ENCODE data around the gene OR5K1.

DNA sequence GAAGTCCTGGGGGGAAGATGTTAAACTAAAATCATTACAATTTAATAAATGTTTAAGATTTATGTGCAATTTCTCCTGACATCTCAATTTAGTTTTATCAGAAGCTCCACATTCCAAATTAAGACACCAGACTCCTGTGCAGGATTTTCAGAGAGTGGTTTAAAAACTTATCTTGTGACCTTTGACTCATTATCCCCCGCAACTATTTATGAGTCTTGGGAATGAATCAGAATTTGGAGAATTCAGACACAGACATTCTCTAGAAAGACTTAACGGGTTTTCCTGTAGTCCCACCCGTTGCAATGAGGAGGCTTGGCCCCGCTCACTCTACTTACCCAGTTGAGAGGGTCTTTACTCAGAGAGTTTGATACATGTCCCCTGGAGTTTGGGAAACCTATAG lies 41.5 kb downstream of the OR5K1 start:
- TF ChIP-seq, protein P1, sequence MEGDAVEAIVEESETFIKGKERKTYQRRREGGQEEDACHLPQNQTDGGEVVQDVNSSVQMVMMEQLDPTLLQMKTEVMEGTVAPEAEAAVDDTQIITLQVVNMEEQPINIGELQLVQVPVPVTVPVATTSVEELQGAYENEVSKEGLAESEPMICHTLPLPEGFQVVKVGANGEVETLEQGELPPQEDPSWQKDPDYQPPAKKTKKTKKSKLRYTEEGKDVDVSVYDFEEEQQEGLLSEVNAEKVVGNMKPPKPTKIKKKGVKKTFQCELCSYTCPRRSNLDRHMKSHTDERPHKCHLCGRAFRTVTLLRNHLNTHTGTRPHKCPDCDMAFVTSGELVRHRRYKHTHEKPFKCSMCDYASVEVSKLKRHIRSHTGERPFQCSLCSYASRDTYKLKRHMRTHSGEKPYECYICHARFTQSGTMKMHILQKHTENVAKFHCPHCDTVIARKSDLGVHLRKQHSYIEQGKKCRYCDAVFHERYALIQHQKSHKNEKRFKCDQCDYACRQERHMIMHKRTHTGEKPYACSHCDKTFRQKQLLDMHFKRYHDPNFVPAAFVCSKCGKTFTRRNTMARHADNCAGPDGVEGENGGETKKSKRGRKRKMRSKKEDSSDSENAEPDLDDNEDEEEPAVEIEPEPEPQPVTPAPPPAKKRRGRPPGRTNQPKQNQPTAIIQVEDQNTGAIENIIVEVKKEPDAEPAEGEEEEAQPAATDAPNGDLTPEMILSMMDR (IDR thresholded peaks at IDR 0.05 in 2 of 3, conservative IDR thresholded peaks at IDR 0.05 in 1 of 3; ENCODE audit: borderline replicate concordance in 1 of 3, insufficient read depth in 1 of 3, low read depth in 2 of 3, low read length in 2 of 3), result no peak
- TF ChIP-seq SRF (IDR thresholded peaks at IDR 0.05; ENCODE audit: low read depth) (no peak), POLR2AphosphoS5 (IDR thresholded peaks at IDR 0.05; ENCODE audit: low read depth, low read length) (no peak), JUND (IDR thresholded peaks at IDR 0.05) (no peak), SP1 (IDR thresholded peaks at IDR 0.05; ENCODE audit: low read depth) (no peak), POLR2A (IDR thresholded peaks at IDR 0.05; ENCODE audit: borderline replicate concordance, extremely low read depth, insufficient read depth, insufficient read length) (no peak), ZNF274 (IDR thresholded peaks at IDR 0.05; ENCODE audit: low read depth, low read length) (no peak), RAD21 (IDR thresholded peaks at IDR 0.05; ENCODE audit: low read depth) (no peak), EZH2 (IDR thresholded peaks at IDR 0.05) (no peak)
- TF ChIP-seq, protein P2, sequence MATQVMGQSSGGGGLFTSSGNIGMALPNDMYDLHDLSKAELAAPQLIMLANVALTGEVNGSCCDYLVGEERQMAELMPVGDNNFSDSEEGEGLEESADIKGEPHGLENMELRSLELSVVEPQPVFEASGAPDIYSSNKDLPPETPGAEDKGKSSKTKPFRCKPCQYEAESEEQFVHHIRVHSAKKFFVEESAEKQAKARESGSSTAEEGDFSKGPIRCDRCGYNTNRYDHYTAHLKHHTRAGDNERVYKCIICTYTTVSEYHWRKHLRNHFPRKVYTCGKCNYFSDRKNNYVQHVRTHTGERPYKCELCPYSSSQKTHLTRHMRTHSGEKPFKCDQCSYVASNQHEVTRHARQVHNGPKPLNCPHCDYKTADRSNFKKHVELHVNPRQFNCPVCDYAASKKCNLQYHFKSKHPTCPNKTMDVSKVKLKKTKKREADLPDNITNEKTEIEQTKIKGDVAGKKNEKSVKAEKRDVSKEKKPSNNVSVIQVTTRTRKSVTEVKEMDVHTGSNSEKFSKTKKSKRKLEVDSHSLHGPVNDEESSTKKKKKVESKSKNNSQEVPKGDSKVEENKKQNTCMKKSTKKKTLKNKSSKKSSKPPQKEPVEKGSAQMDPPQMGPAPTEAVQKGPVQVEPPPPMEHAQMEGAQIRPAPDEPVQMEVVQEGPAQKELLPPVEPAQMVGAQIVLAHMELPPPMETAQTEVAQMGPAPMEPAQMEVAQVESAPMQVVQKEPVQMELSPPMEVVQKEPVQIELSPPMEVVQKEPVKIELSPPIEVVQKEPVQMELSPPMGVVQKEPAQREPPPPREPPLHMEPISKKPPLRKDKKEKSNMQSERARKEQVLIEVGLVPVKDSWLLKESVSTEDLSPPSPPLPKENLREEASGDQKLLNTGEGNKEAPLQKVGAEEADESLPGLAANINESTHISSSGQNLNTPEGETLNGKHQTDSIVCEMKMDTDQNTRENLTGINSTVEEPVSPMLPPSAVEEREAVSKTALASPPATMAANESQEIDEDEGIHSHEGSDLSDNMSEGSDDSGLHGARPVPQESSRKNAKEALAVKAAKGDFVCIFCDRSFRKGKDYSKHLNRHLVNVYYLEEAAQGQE (IDR thresholded peaks at IDR 0.05; ENCODE audit: low read depth), result no peak
- TF ChIP-seq, protein P3, sequence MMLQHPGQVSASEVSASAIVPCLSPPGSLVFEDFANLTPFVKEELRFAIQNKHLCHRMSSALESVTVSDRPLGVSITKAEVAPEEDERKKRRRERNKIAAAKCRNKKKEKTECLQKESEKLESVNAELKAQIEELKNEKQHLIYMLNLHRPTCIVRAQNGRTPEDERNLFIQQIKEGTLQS (IDR thresholded peaks at IDR 0.05), result no peak
- TF ChIP-seq, protein P4, sequence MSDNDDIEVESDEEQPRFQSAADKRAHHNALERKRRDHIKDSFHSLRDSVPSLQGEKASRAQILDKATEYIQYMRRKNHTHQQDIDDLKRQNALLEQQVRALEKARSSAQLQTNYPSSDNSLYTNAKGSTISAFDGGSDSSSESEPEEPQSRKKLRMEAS (IDR thresholded peaks at IDR 0.05), result no peak
- TF ChIP-seq, protein P5, sequence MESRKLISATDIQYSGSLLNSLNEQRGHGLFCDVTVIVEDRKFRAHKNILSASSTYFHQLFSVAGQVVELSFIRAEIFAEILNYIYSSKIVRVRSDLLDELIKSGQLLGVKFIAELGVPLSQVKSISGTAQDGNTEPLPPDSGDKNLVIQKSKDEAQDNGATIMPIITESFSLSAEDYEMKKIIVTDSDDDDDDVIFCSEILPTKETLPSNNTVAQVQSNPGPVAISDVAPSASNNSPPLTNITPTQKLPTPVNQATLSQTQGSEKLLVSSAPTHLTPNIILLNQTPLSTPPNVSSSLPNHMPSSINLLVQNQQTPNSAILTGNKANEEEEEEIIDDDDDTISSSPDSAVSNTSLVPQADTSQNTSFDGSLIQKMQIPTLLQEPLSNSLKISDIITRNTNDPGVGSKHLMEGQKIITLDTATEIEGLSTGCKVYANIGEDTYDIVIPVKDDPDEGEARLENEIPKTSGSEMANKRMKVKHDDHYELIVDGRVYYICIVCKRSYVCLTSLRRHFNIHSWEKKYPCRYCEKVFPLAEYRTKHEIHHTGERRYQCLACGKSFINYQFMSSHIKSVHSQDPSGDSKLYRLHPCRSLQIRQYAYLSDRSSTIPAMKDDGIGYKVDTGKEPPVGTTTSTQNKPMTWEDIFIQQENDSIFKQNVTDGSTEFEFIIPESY (IDR thresholded peaks at IDR 0.05; ENCODE audit: extremely low read depth, insufficient replicate concordance, low read length), result no peak

All from HCT116 (cell line).